NCI-H2196 treated with DMSO at 0.1 percent for 48 hours (cell line): Measurements from ENCODE around the gene AFAP1.

Experiments used
- DNase-seq: peaks from one replicate; lab custom pipeline; 2025; ENCODE audit not compliant: unreplicated experiment; lab: John Stamatoyannopoulos, UW

Gene AFAP1

DNA sequence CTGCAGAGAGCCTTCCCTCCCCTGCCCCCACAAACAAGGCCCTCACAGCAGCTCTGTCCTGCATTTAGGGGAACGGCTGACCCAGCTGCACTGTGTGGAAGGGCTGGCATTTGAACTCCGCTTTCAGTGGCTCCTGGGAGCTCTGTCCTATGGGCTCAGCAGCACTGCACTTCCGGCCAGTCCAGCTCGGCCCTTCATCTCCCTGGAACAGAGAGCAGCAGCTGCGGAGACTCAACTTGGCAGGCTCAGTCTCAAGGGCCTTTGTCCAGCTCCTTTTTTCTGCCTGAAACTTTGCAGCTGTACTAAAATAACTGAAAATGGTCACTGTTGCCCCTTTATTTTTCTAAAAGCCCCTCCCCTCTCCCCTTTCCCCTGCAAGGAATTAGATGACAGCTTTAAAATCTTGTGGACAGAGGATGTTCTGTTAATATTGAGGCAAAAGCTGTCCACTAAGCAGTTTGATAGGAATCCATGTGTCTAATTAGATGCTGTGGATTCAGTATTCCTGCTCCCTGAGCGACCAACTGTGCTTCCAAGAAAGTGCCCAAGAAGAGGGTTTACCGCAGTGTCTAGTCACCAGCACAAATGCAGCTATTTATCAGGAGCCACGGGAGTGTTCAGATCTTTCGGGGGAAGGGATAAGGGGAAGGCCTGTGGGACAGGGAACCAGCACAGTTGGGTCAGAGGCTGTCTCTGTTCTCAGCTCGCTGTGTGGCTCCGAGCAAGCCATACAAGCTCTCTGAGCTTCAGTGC, 133.1 kb downstream of the AFAP1 start:
- DNase-seq: no peak

GRCh38 chr4:7805533-7806337, 133.9 kb downstream of the AFAP1 start:
- peak; percentile 38 for DNase-seq

- DNase-seq: no peak
Observed at GRCh38 chr4:7804756-7805385, 134.8 kb downstream of the AFAP1 start.

DNA sequence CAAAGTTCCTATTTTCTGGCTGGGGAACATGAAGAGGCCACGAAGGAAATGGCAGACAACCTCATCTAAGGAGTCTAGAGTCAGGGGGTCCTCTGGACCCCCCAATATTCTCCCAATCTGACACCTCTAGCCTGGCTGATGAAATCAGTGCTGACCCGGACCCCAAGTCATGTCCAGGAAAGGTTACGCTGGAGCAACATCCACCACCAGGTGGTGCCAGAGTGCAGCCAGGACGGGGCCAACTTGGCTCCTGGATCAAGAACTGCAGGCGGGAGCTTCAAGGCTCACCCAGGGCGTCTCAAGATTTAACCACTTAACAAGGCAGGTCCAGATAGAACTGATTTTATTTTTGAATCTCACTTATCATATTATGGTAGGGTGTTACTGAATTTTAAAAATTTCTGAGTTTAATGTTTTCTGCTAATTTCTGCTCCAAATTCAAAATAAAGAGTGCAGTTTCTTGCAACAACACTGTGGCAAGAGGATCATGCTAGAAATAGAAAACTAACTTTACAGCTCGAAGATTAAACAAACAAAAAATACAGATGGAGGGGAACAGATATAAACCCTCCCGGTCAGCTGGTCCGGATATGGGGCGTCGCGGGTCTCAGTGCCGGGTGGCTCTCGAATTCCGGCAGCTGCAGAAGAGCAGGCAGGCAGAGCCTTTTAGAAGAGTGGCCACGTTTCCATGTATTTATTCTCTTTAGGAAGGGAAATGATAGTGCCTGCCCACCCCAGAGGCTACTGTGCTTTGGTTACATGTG, 135.5 kb downstream of the AFAP1 start:
- DNase-seq: peak; percentile 24

- DNase-seq: no peak
Observed at GRCh38 chr4:7803371-7803770, 136.3 kb downstream of the AFAP1 start.

- DNase-seq: peak; percentile 48
Observed at GRCh38 chr4:7802093-7802726, 137.5 kb downstream of the AFAP1 start.

- no peak for DNase-seq
Observed at GRCh38 chr4:7801641-7802040, 138.0 kb downstream of the AFAP1 start.

DNA sequence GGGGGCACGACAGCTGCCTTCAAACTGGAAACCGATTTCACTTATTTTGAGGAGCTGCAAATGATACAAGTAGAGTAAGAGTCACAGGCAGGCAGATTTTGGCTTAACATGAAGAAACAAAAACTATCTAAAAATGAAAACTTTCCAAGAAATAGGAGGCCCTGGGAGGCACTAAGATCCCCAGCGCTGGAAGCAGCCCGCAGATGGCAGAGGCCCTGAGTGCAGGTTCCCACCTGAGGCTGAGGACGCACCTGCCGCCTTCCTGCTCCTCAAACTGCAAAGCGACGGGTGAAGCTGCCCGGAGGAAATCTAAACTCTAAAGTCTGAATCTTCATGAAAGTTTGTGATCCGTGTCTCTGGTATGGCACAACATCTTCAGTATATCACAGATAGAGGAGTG, 138.7 kb downstream of the AFAP1 start:
- no peak for DNase-seq

- DNase-seq: no peak
Observed at GRCh38 chr4:7800410-7800809, 139.3 kb downstream of the AFAP1 start.

GRCh38 chr4:7799736-7800135, 139.9 kb downstream of the AFAP1 start:
- no peak for DNase-seq

GRCh38 chr4:7799306-7799705, 140.4 kb downstream of the AFAP1 start:
- no peak for DNase-seq

DNA sequence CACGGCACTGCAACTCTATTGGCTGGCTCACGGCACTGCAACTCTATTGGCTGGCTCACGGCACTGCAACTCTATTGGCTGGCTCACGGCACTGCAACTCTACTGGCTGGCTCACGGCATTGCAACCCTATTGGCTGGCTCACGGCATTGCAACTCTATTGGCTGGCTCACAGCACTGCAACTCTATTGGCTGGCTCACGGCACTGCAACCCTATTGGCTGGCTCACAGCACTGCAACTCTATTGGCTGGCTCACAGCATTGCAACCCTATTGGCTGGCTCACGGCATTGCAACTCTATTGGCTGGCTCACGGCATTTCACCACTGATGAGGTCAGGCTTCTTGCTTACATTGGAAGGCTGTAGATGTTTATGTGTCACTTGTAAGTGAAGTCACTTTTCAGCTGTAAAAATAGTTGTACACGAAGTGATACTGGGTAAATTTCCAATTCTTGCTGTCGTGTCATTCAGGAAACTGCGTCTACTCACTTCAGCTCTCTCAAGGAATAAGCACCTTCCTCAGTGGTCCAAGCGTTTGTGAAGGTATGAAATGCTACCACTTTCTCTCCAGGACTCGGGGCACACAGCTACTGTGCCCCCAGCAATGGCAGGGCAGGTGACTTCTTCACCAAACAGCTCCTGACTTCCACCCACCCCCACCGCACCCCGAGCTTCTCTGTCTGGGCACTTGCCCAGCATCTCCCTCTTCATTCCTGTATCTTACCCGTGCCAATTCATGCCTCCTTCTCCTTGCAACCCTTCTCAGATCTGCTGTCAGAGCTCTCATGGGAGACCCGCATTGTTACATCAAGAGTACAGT, 141.3 kb downstream of the AFAP1 start:
- DNase-seq: no peak

- no peak for DNase-seq
Observed at GRCh38 chr4:7797330-7797729, 142.3 kb downstream of the AFAP1 start.

DNA sequence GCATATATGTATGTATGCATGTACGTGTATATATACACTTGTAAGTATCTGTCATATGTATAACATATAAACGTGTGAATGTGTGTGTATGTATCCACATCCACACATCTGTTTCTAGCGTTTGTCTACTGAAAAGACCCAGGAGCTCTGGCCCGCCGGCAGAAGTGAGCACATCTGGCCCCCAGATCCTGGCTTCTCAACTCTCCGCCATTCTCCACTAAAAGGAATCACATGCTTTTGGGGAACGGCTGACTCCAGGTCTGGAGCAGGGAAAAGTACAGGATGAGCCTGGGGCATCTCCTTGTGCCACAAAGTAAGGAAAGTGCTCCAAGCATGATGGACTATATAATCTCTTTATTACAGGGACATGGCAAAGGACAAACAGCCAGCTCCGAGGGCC, 143.7 kb downstream of the AFAP1 start:
- DNase-seq: no peak

DNA sequence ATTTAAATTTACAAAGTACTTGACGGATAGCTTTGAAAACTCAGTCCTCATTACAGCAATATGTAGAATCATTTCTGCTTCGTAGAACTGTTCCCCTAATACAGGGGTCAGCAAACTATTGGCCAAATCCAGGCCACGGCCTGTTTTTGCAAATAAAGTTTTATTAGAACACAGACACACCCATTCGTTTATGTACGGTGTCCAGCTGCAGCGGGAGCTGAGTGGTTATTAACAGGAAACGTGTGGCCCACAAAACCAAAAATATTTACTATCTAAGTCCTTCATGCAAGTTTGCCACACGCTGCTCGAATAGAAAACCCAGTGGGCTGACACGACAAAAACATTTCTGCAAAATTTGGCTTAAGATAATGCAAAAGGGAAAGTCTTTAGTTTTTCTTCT, 146.5 kb downstream of the AFAP1 start:
- DNase-seq: no peak

GRCh38 chr4:7792616-7793015, 147.0 kb downstream of the AFAP1 start:
- no peak for DNase-seq

- no peak for DNase-seq
Observed at GRCh38 chr4:7790999-7791398, 148.7 kb downstream of the AFAP1 start.

GRCh38 chr4:7790023-7790422, 149.6 kb downstream of the AFAP1 start:
- no peak for DNase-seq

DNA sequence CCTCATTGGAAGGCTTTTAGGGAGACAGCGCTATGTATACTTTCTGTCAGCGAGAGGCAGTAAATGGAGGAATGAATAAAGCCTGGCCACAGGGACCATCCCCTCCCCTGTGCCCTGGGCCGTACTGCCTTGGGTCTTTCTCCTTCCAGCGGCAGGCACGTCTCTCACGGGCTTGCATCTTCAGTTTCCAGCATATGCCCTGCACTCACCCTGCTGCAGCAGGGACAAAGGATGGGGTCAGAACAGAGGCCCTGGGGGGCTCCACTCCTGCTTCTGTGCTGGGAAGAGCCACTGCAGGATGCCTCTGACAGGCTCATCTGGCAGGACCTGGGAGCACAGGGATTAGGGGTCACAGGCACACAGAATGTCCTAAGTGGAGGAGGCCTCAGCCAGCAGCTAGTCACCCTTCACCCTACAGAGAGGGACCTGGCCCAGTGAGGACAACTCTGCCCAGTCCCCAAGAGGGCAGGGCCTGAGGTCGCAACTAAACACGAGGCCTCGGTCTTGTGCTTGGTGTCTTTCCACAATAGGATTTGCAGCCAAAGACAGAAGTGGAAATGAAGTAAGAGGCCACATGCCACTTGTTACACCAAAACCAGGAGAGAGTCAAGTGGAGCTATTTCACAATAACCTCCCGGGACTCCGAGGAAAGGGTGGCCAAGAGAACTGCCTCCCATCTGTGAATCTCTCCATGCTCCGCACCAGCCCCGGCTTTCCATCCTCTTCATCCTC, 150.8 kb downstream of the AFAP1 start:
- no peak for DNase-seq
